K562 (cell line): ENCODE results near the gene KDF1. TPM values are rescaled to one million over a fixed set of nuclear protein-coding genes. Genes with fewer than 3 reads are reported as not detected.

Source experiments
- ATAC-seq: fragments of 200-7000 bp; cut with Tn5 transposase; 3 replicates; pipeline ENCODE4 v1.9.1; 2020; ENCODE audit warnings: moderate library complexity
- BruUV-seq: library from RNA; stranded (reverse); fragments of 400-500 nt; replicated peaks from 2 replicates; lab custom pipeline; 2021; lab: Mats Ljungman, UMichigan
- CTCF ChIA-PET: fragments of 300-600 bp; formaldehyde crosslinking; extraction: SDS; loops from one replicate; lab custom pipeline; 2021; ENCODE audit warnings: low intra/inter-chr PET ratio; lab: Yijun Ruan, JAX
- POLR2A ChIA-PET: fragments of 300-600, 350-650 bp; sonication (Branson Sonifier 250); formaldehyde crosslinking; extraction: SDS; loops from one replicate; lab custom pipeline; 2021; ENCODE audit warnings: antibody characterized with exemption, inconsistent platforms; lab: Yijun Ruan, JAX
- DNase-seq, 4 experiments: peaks; one replicate each; pipeline versions ENCODE4 v3.0.0 to v3.0.0-alpha.2; 2011 to 2018; ENCODE audit warnings: low spot score in 3 of 4, mixed read lengths in 3 of 4; ENCODE audit errors: extremely low read depth in 1 of 4
- FAIRE-seq: peaks from 2 replicates; lab custom pipeline; 2011; peaks lifted over from hg19 to GRCh38; lab: Jason Lieb, UNC
- H2AFZ ChIP-seq: 2 replicates; pipeline ENCODE4 v1.6.0; 2011; ENCODE audit warnings: low read depth, low read length, control low read depth, inconsistent platforms
- H3K27ac ChIP-seq: fragments of 200-600 bp; 3 replicates; pipeline ENCODE4 v1.8.0; 2011; ENCODE audit warnings: low read depth, mild to moderate bottlenecking, control low read depth, inconsistent platforms, low read length, moderate library complexity, mixed read lengths; ENCODE audit errors: extremely low read depth
- H3K27me3 ChIP-seq, 2 experiments: fragments of 300-600 bp in 1 of 2; 2 replicates in 1 of 2; 3 replicates in 1 of 2; pipeline versions ENCODE4 v1.6.0 to v1.8.0; 2011; ENCODE audit warnings: inconsistent platforms in 2 of 2, low read length in 2 of 2, mild to moderate bottlenecking in 1 of 2, mixed read lengths in 1 of 2, moderate library complexity in 1 of 2; ENCODE audit not compliant: control insufficient read depth in 2 of 2, insufficient read depth in 2 of 2
- H3K36me3 ChIP-seq: fragments of 300-600 bp; 3 replicates; pipeline ENCODE4 v1.8.0; 2011; ENCODE audit warnings: mild to moderate bottlenecking, low read length, inconsistent platforms; ENCODE audit not compliant: control insufficient read depth, insufficient read depth
- H3K4me1 ChIP-seq, 2 experiments: fragments of 200-600 bp in 1 of 2; replicated peaks in 1 of 2; 2 replicates in 1 of 2; 3 replicates in 1 of 2; pipeline versions ENCODE4 v1.5.1 to v1.8.0; 2011; ENCODE audit warnings: inconsistent platforms in 2 of 2, low read length in 2 of 2, mild to moderate bottlenecking in 1 of 2, mixed read lengths in 1 of 2, moderate library complexity in 1 of 2; ENCODE audit not compliant: control insufficient read depth in 2 of 2, insufficient read depth in 2 of 2
- H3K4me2 ChIP-seq: 2 replicates; pipeline ENCODE4 v1.6.1; 2011; ENCODE audit warnings: low read length, control low read depth, inconsistent platforms, mixed read lengths; ENCODE audit not compliant: insufficient read depth
- H3K4me3 ChIP-seq: fragments of 200-600 bp; sonication (generic), shearing (Covaris generic); 2 replicates; pipeline ENCODE4 v1.5.1; 2016; ENCODE audit warnings: control low read depth, inconsistent platforms
- H3K79me2 ChIP-seq: fragments of 200-600 bp; 3 replicates; pipeline ENCODE4 v1.8.0; 2011; ENCODE audit warnings: low read length, inconsistent platforms; ENCODE audit not compliant: control insufficient read depth, insufficient read depth
- H3K9ac ChIP-seq, 2 experiments: 2 replicates each; pipeline versions ENCODE4 v1.6.0 to v1.6.1; 2011; ENCODE audit warnings: low read depth in 2 of 2, low read length in 2 of 2, control low read depth in 1 of 2, inconsistent platforms in 1 of 2, mild to moderate bottlenecking in 1 of 2, mixed read lengths in 1 of 2; ENCODE audit not compliant: insufficient read depth in 1 of 2
- H3K9me1 ChIP-seq: one replicate; pipeline ENCODE4 v1.6.0; 2011; ENCODE audit warnings: inconsistent platforms, mild to moderate bottlenecking, low read length, moderate library complexity; ENCODE audit not compliant: control insufficient read depth, insufficient read depth
- H3K9me3 ChIP-seq: replicated peaks from 2 replicates; pipeline ENCODE4 v1.5.1; 2011; ENCODE audit warnings: low read depth, low read length, inconsistent platforms; ENCODE audit not compliant: control insufficient read depth, insufficient read depth
- H4K20me1 ChIP-seq: replicated peaks from 2 replicates; pipeline ENCODE4 v1.6.1; 2011; ENCODE audit warnings: low read length, inconsistent platforms, mixed read lengths; ENCODE audit not compliant: control insufficient read depth, insufficient read depth
- CBFB ChIP-seq: sonication (generic); formaldehyde crosslinking; IDR thresholded peaks from 2 replicates; pipeline ENCODE4 v1.4.0; 2020; ENCODE audit warnings: mild to moderate bottlenecking, missing genetic modification reagents
- CEBPG ChIP-seq, 3 experiments: fragments of 200-800 bp in 1 of 3; sonication (Bioruptor generic) in 1 of 3; sonication (generic) in 1 of 3; formaldehyde crosslinking in 1 of 3; IDR thresholded peaks in 2 of 3; conservative IDR thresholded peaks in 1 of 3; 2 replicates each; pipeline versions ENCODE4 v1.6.1 to v1.8.0; 2016 to 2022; ENCODE audit warnings: missing compliant biosample characterization in 2 of 3, missing genetic modification characterization in 2 of 3, mild to moderate bottlenecking in 1 of 3, missing genetic modification reagents in 1 of 3
- FOXP1 ChIP-seq: sonication (generic); formaldehyde crosslinking; IDR thresholded peaks from 2 replicates; pipeline ENCODE4 v1.8.0; 2022; ENCODE audit warnings: mild to moderate bottlenecking, missing genetic modification reagents
- HOMEZ ChIP-seq: fragments of 250-450 bp; sonication (Bioruptor Pico); IDR thresholded peaks from 2 replicates; pipeline ENCODE4 v1.4.0; 2020; ENCODE audit warnings: mild to moderate bottlenecking, moderate library complexity
- RFX5 ChIP-seq: IDR thresholded peaks from 2 replicates; pipeline ENCODE4 v1.6.1; 2011; ENCODE audit warnings: low read depth, mild to moderate bottlenecking, improper control_type of control experiment, low read length
- WGBS: fragments of 100-300 bp; shearing (Covaris generic); methylation state at CpG from one replicate; pipeline ENCODE4 v1.1.6; 2016; ENCODE audit warnings: low coverage, mixed read lengths; ENCODE audit not compliant: insufficient coverage; ENCODE audit errors: missing lambda C conversion rate; 5-methylcytosine and 5-hydroxymethylcytosine counted together
- in situ Hi-C: fragments of 300-500 bp; cut with MboI; formaldehyde crosslinking; loops from 4 replicates; pipeline ENCODE4 v1.15.0; 2018; ENCODE audit warnings: inconsistent platforms, mixed read lengths
- intact Hi-C: fragments of 100-400 bp; cut with micrococcal nuclease; formaldehyde crosslinking; loops from 2 replicates; pipeline ENCODE4 v1.14.2; 2022
- polyA plus RNA-seq, 8 experiments: library from polyadenylated mRNA; depleted of rRNA in 4 of 8; stranded (reverse) in 5 of 8; unstranded in 3 of 8; fragments of >200 nt; fragmentation: Nextera tagmentation in 2 of 8; fragmentation: Illumina TruSeq in 1 of 8; extraction: Ambion mirVana in 2 of 8; extraction: Trizol in 1 of 8; gene quantifications; 2 replicates each; pipeline versions ENCODE4 v1.2.1 to v1.2.3, GENCODE V29; 2011 to 2014; ENCODE audit warnings: inconsistent platforms in 1 of 8, missing spikeins in 1 of 8
- total RNA-seq, 7 experiments: library from RNA; depleted of rRNA in 6 of 7; stranded (reverse); fragments of >200 nt in 6 of 7; fragmentation: Illumina TruSeq in 2 of 7; extraction: Trizol in 2 of 7; gene quantifications; 2 replicates each; pipeline versions ENCODE4 v1.2.1 to v1.2.3, GENCODE V29; 2011 to 2021; ENCODE audit warnings: low replicate concordance in 1 of 7

KDF1 gene
- total and polyA plus RNA-seq, 9 of the 15 experiments (the other 6 are each of a cell fraction or from before 2014, with no cell fraction given), result 0.38 to 1.9 (median 0.83) TPM

GRCh38 chr1:26921126-26921539 is 39.1 kb downstream of the KDF1 start (continued):
- TF ChIP-seq FOXP1 (CRISPR knock-in tag) (0 out of 2 replicates have a peak, but pooled peaks have one; percentile 10), HOMEZ (peak; percentile 13; the same call in 1 of the 2 replicates), CEBPG (CRISPR knock-in tag; IDR thresholded peaks at IDR 0.05) (0 out of 2 replicates have a peak, but pooled peaks have one; percentile 28), CEBPG (tag; conservative IDR thresholded peaks at IDR 0.05 in 1 of 2, IDR thresholded peaks at IDR 0.05 in 1 of 2) (no peak)
- TF ChIP-seq, all 486 proteins: peak for 17

GRCh38 chr1:26915204-26915842 is 44.9 kb downstream of the KDF1 start:
- Histone ChIP-seq H3K4me2 (no peak overlapping the region), H3K4me1 (peaks cover 27 to 31% of the 10 kb centered on the region in 2 experiments), H2AFZ (peak overlapping the region; percentile 51), H3K27ac (no peak overlapping the region), H3K36me3 (no peaks in the 10 kb centered on the region), H4K20me1 (no peaks in the 10 kb centered on the region), H3K79me2 (no peaks in the 10 kb centered on the region), H3K9ac (peak overlapping the region in 1 of 2 experiments; percentile 15; a peak in 2 of 4 replicates), H3K4me3 (no peak overlapping the region), H3K9me3 (no peaks in the 10 kb centered on the region), H3K9me1 (no peaks in the 10 kb centered on the region), H3K27me3 (no peaks in the 10 kb centered on the region)
- in situ Hi-C loops (no loop called here), intact Hi-C loops (no loop called here)
- 70% methylated on average over 5 of the region's 5 CpGs for WGBS
- TF ChIP-seq RFX5 (no peak), CBFB (0 out of 2 replicates have a peak, but pooled peaks have one; percentile 35)
- POLR2A ChIA-PET, result interaction anchor here (0.6 to 4.1 kb wide), 6 partner anchors 9 to 358 kb away, joined by 3 to 32 read pairs (median 4); partner anchors contain the start of gene GPATCH3
- FAIRE-seq (no peak), DNase-seq (no peak), ATAC-seq (no peak)
- no TSS peak for BruUV-seq
- CTCF ChIA-PET, result no interaction called here
